GM21717 (cell line): ENCODE data around the gene AKNA.

Experiments
- ATAC-seq: cut with Tn5 transposase; IDR thresholded peaks from one replicate; pipeline ENCODE4 v1.9.1; 2021; ENCODE audit warnings: mild to moderate bottlenecking, moderate library complexity; ENCODE audit not compliant: unreplicated experiment

Gene AKNA

GRCh38 chr9:114289571-114290481 lies 98.0 kb downstream of the AKNA start:
- ATAC-seq, result no peak

GRCh38 chr9:114289106-114289505 lies 98.7 kb downstream of the AKNA start:
- ATAC-seq, result no peak

- no peak for ATAC-seq
Measured at GRCh38 chr9:114288193-114289091, 99.3 kb downstream of the AKNA start.

- ATAC-seq, result no peak
Measured at GRCh38 chr9:114287763-114288192, 100.0 kb downstream of the AKNA start.

- ATAC-seq, result no peak
Measured at GRCh38 chr9:114287001-114287762, 100.6 kb downstream of the AKNA start.

GRCh38 chr9:114286146-114286679 lies 101.6 kb downstream of the AKNA start:
- ATAC-seq, result no peak

GRCh38 chr9:114285166-114285867 lies 102.5 kb downstream of the AKNA start:
- no peak for ATAC-seq

- no peak for ATAC-seq
Measured at GRCh38 chr9:114284316-114285060, 103.3 kb downstream of the AKNA start.
